Measurements from ENCODE around the gene ABCC1. TPM values are rescaled to one million over a fixed set of nuclear protein-coding genes. Genes with fewer than 3 reads are reported as not detected.

Gene ABCC1
- total and polyA plus RNA-seq, 2 of the 8 experiments (the other 6 are each of a cell fraction or from before 2014, with no cell fraction given), result 42.6 to 66.8 TPM

DNA sequence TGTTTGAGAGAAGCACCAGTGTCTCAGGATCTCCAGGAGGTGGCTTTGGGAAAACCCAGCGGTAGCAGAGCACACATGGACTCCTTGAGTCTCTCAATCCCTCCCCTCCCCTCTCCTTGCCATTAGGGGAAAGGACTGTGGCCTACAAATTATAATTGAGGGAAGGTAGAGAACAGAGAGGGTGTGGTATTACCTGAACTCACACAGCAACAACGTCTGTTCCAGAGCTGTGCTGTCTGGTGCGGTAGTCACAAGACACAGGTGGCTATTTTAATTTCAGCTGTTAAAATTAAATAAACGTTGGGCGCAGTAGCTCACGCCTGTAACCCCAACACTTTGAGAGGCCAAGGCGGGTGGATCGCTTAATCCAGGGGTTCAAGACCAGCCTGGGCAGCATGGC lies 163.7 kb downstream of the ABCC1 start:
- no peak overlapping the region for H3K4me3 ChIP-seq (ENCODE audit: extremely low read depth in 1 of 4, insufficient read depth in 2 of 4, low read depth in 3 of 4, low read length in 4 of 4)
- no peak for TF ChIP-seq BCL11A (IDR thresholded peaks at IDR 0.05; ENCODE audit: low read depth in 2 of 2, low read length in 2 of 2)
- TF ChIP-seq SIX5 (IDR thresholded peaks at IDR 0.05; ENCODE audit: low read depth, low read length), result no peak
- TF ChIP-seq BRCA1 (IDR thresholded peaks at IDR 0.05; ENCODE audit: low read depth, low read length), result no peak
- TF ChIP-seq CTBP2 (IDR thresholded peaks at IDR 0.05; ENCODE audit: borderline replicate concordance, insufficient read depth, insufficient read length, low read length), result no peak
- TF ChIP-seq EGR1 (IDR thresholded peaks at IDR 0.05; ENCODE audit: borderline replicate concordance, low read depth, low read length), result no peak
- TF ChIP-seq, protein P1, sequence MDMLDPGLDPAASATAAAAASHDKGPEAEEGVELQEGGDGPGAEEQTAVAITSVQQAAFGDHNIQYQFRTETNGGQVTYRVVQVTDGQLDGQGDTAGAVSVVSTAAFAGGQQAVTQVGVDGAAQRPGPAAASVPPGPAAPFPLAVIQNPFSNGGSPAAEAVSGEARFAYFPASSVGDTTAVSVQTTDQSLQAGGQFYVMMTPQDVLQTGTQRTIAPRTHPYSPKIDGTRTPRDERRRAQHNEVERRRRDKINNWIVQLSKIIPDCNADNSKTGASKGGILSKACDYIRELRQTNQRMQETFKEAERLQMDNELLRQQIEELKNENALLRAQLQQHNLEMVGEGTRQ (IDR thresholded peaks at IDR 0.05; ENCODE audit: low read length), result no peak
- TF ChIP-seq KDM1A (IDR thresholded peaks at IDR 0.05; ENCODE audit: borderline replicate concordance, low read length), result no peak
- no peak for TF ChIP-seq BACH1 (IDR thresholded peaks at IDR 0.05; ENCODE audit: low read length)
- TF ChIP-seq TAF1 (IDR thresholded peaks at IDR 0.05; ENCODE audit: low read depth, low read length), result no peak
- TF ChIP-seq, protein P2, sequence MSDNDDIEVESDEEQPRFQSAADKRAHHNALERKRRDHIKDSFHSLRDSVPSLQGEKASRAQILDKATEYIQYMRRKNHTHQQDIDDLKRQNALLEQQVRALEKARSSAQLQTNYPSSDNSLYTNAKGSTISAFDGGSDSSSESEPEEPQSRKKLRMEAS (IDR thresholded peaks at IDR 0.05), result no peak
- no peak for TF ChIP-seq RNF2 (IDR thresholded peaks at IDR 0.05; ENCODE audit: borderline replicate concordance, low read depth, low read length, missing control alignments, poor library complexity, severe bottlenecking)
- TF ChIP-seq POLR2A (IDR thresholded peaks at IDR 0.05; ENCODE audit: control extremely low read depth in 1 of 2, low read depth in 2 of 2, low read length in 2 of 2), result no peak
- no peak for TF ChIP-seq POLR2AphosphoS5 (IDR thresholded peaks at IDR 0.05; ENCODE audit: low read depth, low read length)
- TF ChIP-seq TCF12 (IDR thresholded peaks at IDR 0.05; ENCODE audit: low read depth, low read length), result no peak

More for the DNA sequence above, 163.7 kb downstream of the ABCC1 start:
- no peak overlapping the region for H2BK15ac ChIP-seq (ENCODE audit: low read length)
- ChIA-PET CTCF (ENCODE audit: partially characterized antibody) (interaction anchor here (1.0 to 1.3 kb wide), 2 partner anchors 9 to 14 kb away, joined by 3 to 4 read pairs; no protein-coding TSS in a partner anchor), POLR2A (ENCODE audit: partially characterized antibody) (no interaction called here)
- no peak overlapping the region for H3K4ac ChIP-seq (replicated peaks; ENCODE audit: insufficient read length, low read depth, low read length)
- FAIRE-seq, result no peak
- no peak for DNase-seq (ENCODE audit: low read depth in 1 of 2, low spot score in 2 of 2)
- no peak overlapping the region for H2AK5ac ChIP-seq (ENCODE audit: low read depth, low read length)
- no peak overlapping the region for H2AFZ ChIP-seq (ENCODE audit: low read length)
- peaks cover 8 to 55% (median 45%) of the 10 kb centered on the region in 4 experiments for H3K36me3 ChIP-seq (ENCODE audit: control insufficient read depth in 2 of 4, insufficient read depth in 4 of 4, low read length in 3 of 4)
- WGBS, 2 experiments (ENCODE audit: extremely low coverage in 1 of 2, insufficient coverage in 1 of 2, insufficient read length in 1 of 2, insufficient replicate concordance in 2 of 2, low coverage in 1 of 2, low lambda C conversion rate in 2 of 2, missing lambda C conversion rate in 1 of 2), result 89% methylated on average over 8 of the region's 8 CpGs; no CpG with 5 or more reads in 1 of the 2 experiments
- H2BK20ac ChIP-seq (ENCODE audit: low read length), result no peak overlapping the region
- no peak overlapping the region for H3K9ac ChIP-seq (replicated peaks in 1 of 4; ENCODE audit: extremely low read depth in 1 of 4, low read depth in 3 of 4, low read length in 3 of 4)
- H3K9me3 ChIP-seq (ENCODE audit: insufficient read depth in 2 of 2, low read depth in 1 of 2, low read length in 1 of 2), result no peaks in the 10 kb centered on the region
- H3K4me1 ChIP-seq (replicated peaks in 1 of 4; ENCODE audit: control insufficient read depth in 3 of 4, insufficient read depth in 4 of 4, low read length in 3 of 4), result no peaks in the 10 kb centered on the region
- H3K4me2 ChIP-seq (ENCODE audit: insufficient read depth in 1 of 2, low read depth in 2 of 2, low read length in 2 of 2), result no peak overlapping the region
- no peak overlapping the region for H3K14ac ChIP-seq (ENCODE audit: insufficient read length)
- H3K23me2 ChIP-seq (ENCODE audit: low read depth, low read length), result no peaks in the 10 kb centered on the region
- no peak overlapping the region for H2BK120ac ChIP-seq (replicated peaks; ENCODE audit: low read depth, low read length)
- no peaks in the 10 kb centered on the region for H3K27me3 ChIP-seq (replicated peaks in 1 of 4; ENCODE audit: control insufficient read depth in 3 of 4, extremely low read depth in 1 of 4, insufficient read depth in 3 of 4, low read length in 3 of 4)
- no peak overlapping the region for H2BK12ac ChIP-seq (ENCODE audit: low read depth, low read length)
- H3K23ac ChIP-seq (ENCODE audit: insufficient read length), result no peak overlapping the region
- H3K56ac ChIP-seq (replicated peaks; ENCODE audit: insufficient read length, low read depth, low read length), result no peak overlapping the region
- H3K27ac ChIP-seq (ENCODE audit: low read depth, low read length), result no peak overlapping the region
- H3K18ac ChIP-seq (ENCODE audit: extremely low read depth, low read length), result no peak overlapping the region
- H4K20me1 ChIP-seq (replicated peaks in 1 of 2; ENCODE audit: control insufficient read depth in 1 of 2, insufficient read depth in 2 of 2, low read length in 2 of 2), result peaks cover 6 to 7% of the 10 kb centered on the region in 2 experiments
- no peaks in the 10 kb centered on the region for H3K79me2 ChIP-seq (ENCODE audit: control insufficient read depth in 1 of 2, insufficient read depth in 2 of 2, low read length in 2 of 2)
- H4K5ac ChIP-seq (ENCODE audit: insufficient read length, low read depth, low read length), result no peak overlapping the region
- no peak overlapping the region for H2BK5ac ChIP-seq (ENCODE audit: low read depth, low read length)
- no peak overlapping the region for H4K8ac ChIP-seq (ENCODE audit: extremely low read depth, insufficient read depth, low read length)
- no peak overlapping the region for H4K91ac ChIP-seq (replicated peaks; ENCODE audit: insufficient read length, low read length)
- H3K79me1 ChIP-seq (ENCODE audit: low read depth, low read length), result no peaks in the 10 kb centered on the region
